HG03432 (cell line): ENCODE results near the gene MXD3.

ENCODE experiments used
- ATAC-seq: cut with Tn5 transposase; IDR thresholded peaks from one replicate; pipeline ENCODE4 v1.9.1; 2021; ENCODE audit warnings: mild to moderate bottlenecking, moderate library complexity; ENCODE audit not compliant: unreplicated experiment

MXD3 gene

DNA sequence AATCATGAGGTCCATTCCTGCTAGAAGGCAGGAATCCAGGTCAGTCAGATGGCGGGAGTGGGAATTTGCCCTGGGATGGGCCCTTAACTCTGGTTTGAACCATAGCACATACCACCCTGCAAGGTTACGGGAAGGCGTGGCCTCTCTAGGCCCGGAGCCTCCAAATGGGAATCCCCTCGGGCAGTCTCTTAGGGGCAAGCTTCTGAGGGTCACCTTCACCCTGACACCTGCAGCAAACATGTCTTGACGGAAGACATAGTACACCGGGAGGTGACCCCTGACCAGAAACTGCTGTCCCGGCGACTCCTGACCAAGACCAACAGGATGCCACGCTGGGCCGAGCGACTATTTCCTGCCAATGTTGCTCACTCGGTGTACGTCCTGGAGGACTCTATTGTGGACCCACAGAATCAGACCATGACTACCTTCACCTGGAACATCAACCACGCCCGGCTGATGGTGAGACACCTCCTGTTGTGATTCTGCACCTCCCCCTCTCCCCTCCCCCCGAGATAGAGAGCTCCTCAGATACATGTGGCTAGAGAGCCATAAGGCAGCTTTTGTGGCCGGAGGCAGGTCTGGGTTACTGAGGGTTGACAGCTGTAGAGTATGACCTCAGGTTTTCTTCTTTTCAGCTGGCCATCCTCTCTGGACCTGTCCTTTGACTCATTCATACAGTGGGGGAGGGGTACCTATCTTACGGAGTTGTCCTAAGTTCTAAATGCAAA, 7.1 kb downstream of the MXD3 start:
- ATAC-seq = no peak

DNA sequence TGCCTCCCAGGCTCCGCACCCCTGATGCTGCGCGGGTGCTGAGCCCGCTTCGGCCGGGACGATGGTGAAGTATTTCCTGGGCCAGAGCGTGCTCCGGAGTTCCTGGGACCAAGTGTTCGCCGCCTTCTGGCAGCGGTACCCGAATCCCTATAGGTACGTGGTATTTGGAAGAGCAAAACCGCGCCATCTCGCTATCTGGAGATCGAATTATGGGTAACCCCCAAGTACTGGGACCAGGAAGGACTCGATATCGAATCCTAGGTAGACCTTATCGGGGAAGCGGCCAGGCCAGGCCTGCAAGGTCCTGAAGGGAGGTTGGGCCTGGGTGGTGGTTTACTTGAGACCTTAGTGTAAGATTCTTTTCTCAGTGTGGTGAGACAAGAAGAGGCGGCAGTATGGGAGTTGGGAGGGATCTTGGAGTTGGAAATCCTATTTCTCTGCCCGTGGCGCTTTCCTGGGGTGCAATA, 7.7 kb downstream of the MXD3 start:
- ATAC-seq = no peak

DNA sequence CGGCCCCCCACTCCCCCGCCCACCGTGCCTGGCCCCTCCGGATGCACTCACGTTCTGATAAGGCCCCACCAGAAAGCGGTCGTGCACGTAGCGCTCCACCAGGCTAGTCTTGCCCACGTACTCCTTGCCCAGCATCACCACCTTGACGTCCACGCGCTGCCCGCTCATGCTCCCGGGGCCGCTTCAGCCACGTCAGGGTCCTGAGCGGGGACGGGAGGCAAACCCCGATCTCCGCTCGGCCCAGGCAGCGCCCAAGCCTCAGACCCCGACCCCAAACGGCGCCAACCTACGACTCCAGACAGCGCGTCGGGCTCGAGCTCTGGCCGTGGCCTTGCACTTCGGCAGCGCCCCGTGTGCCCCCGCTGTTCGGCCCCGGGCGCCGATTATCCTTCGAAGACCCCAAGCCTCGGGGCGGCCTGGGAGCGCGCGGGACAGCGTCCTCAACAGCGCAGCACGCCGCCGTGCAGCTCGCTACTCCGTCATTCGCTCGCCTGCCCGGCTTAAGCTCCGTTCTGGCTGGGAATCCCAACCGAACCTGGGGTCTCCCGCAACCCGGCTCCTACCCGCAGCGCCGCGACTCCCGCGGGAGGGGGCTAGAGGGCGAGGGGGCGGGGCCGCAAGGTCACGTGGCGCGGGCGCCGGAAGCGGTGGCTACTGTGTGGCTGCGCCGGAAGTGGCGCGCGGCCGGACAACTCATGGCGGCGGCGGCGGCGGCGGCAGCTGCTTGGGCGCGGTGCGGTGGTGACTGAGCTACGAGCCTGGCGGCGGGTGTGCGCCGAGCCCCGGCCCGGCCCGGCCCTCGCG, 8.4 kb downstream of the MXD3 start, which contains the start of the genes PRELID1 and RAB24:
PRELID1 (plus strand) TSS at position 679 of the 804 bp plus-strand sequence. CDS start 187 bp downstream, outside the sequence.
RAB24 (minus strand) TSS at position 599 of the 804 bp plus-strand sequence; CDS start at position 168, 431 bp downstream.
- peak; percentile 78 for ATAC-seq

DNA sequence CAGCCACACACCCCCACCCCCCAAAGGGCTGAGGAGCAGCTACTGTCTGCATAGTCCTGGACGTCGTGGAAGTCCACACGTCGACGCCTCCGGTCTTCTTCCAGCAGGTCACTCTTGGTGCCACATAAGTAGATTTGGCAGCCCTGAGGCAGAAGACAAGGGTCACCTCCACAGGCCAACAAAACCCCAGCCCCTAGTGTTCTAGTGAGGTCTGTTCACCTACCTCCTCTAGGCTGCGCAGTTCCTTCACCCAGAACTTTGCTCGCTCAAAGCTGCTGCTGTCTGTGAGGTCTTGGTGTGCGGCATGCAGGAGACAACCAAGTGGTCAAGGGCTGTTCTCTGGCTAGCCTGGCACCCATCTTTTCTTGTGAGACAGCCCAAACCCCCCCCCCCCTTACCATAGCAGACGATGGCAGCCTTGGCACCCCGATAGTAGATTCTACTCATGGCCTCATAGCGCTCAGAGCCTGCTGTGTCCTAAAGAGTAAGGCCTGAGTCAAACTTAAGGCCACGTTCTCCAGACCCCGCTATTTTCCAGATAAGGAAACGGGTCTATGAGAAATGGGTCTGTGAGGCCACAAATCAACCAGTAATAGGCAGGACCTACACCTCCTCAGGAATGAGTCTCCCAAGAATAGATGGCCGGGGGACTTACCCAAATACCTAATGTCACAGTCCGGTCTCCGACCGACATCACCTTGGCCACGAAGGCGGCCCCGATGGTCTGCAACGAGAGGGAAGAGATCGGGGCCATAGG, 9.2 kb downstream of the MXD3 start:
- ATAC-seq = no peak

DNA sequence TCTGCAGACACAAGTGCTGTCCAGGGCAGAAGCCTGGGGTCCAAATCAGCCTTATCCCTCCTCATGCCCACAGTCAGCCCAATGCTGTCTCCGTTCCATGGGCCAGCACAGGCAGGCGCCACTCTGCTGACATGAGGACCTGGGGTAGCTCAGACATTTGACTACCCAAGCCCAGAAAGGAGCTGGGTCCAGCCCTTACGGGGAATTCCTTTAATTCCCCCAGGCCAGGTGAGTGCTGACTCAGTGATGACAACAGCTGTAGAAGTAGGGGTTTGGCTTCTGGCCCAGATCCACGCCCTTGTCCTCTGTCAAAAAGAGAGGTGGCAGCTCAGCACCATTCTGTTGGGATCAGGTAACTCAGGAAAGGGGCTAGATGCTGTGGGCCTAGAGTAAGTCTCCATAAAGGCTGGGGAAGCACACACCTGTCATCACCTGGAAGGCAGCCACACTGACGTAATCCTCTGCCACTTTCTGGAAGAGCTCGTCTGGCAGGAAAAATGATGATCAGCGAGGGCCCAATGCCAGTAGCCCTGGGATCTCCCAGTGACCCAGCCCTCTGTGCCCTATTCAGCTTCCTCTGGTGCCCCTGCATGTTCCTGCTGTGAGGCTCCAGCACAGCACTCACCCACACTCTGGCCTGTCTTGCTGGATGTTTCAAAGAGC, 10.1 kb downstream of the MXD3 start:
- ATAC-seq = no peak

DNA sequence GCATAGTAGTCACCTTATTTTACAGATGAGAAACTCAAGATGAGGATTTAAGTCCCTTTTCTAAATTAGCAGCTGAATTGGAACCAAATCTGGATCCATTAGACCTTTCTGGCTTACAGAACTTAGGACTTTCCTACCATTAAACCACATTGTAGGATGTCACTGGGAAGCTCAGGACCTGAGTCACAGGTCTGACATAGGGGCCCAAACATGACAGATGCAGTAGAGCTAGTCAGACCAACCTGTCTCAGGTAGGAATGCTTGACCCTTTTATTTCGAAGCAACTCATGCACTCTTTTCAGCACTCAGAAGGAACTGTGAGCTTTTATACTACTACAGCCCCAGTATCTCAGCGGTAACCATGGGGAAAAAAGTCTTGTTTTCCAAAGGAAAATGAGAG, 10.7 kb downstream of the MXD3 start:
- ATAC-seq = no peak

DNA sequence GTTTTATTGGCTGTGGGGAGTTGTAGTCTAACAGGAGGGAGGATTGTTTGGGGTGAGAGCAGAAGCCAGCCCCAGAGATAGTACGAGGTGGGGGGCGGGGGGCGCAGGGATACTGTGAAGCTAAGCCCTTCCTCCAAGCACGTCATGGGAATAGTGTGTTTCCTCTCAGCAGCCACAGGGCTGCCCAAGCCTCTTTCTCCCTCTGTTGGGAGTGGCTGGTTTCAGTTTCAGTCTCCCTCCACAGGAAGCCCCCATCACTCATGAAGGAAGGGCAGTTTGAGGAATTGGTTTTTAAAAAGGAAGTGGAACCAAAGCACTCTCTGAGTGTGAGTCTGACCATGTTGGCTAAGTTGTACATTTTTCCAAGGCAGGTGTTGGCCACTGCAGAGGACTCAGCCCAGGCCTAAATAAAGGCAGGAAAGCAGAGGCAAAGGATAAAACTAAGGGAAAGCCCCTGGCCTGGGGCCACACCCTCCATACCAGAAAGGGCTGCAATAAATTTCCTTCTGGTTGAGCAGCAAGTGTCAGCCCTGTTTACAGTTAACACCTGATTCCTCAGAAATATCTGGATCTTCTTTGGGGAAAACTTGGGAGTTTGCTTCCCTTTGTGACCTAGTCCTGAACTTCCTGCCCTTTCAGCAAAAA, 11.3 kb downstream of the MXD3 start:
- peak; percentile 36 for ATAC-seq

DNA sequence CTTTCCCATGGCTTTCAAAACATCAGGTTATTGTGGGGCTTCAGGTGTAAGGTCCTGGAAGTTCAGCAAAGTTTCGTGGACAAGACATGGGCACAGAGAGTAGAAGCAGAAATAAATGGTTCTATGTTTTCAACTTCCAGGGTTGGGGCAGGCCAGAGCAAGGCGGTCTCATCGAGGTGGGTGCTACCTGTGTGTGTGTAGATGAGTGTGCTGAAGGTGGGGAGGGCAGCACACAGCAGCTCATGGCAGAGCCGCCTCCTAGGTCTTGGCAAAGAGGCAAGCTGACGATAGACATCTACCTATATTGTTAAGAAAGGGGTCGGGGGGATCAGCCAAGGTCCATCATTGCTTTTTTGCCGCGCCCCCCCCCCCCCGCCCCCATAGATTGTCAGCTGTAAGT, 12.0 kb downstream of the MXD3 start:
- ATAC-seq = no peak

DNA sequence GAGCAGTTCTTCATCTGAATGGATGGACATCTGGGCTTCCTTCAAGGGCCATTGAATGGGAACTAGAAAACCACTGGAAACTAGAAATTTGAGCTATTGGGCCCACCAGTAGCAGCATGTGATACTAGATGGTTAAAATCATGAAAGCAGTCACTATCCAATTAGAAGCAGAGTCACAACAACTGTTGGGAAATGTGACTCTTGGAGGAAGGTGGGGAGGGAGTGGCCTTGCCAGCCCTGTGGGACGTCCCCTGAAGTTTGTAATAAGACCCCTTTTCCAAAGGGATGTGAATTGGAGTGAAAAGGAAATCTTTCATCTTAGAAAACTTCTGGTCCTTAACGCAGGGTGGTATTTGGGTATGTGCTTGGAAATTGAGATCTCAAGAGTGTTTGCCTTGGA, 13.8 kb downstream of the MXD3 start:
- ATAC-seq = no peak

DNA sequence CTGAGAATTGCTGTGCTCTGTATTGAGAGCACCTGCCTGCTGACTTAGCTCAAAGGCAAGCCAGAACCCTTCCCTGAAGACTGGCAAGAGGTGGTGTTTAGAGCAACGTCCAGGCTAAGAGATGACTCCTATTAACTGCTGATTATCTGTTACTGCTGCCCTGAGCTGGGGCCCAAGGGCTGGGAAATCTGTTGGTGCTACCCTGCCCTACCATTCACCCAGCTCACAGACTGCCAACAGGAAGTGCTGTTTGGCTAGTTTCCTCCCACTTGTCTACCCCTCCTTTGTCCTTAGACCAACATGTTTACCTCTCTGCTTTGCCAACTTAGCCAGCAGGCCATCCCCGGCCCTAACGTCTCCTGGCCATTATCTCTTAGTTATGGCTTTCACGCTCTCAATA, 15.1 kb downstream of the MXD3 start:
- ATAC-seq = no peak

DNA sequence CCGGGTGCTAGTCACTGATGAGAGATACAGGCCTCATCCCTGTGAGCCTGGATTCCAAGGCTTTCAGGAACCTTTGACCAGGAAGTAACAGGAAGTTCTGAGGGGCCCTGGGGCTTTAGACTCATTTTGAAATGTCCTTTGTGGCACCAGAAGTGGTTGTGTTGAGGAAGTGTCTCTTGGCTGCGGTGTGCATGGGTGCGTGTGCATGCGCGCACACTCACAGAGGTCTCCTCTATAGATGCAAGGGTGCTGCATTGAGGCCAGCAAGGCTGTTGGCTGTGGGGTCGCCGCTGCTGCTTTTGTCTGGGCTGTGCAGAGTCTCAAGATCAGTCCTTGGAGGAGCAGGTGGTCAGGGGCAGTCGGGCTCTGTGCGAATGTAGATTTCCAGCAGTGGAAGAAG, 15.8 kb downstream of the MXD3 start:
- no peak for ATAC-seq

DNA sequence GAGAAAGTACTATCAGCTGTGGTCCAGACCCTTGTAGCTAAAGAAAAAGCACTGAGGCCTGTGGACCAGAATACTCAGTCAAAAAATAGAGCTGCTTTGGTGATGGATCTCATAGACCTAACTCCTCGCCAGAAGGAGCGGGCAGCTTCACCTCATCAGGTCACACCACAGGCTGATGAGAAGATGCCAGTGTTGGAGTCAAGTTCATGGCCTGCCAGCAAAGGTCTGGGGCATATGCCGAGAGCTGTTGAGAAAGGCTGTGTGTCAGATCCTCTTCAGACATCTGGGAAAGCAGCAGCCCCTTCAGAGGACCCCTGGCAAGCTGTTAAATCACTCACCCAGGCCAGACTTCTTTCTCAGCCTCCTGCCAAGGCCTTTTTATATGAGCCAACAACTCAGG, 17.1 kb downstream of the MXD3 start:
- no peak for ATAC-seq

DNA sequence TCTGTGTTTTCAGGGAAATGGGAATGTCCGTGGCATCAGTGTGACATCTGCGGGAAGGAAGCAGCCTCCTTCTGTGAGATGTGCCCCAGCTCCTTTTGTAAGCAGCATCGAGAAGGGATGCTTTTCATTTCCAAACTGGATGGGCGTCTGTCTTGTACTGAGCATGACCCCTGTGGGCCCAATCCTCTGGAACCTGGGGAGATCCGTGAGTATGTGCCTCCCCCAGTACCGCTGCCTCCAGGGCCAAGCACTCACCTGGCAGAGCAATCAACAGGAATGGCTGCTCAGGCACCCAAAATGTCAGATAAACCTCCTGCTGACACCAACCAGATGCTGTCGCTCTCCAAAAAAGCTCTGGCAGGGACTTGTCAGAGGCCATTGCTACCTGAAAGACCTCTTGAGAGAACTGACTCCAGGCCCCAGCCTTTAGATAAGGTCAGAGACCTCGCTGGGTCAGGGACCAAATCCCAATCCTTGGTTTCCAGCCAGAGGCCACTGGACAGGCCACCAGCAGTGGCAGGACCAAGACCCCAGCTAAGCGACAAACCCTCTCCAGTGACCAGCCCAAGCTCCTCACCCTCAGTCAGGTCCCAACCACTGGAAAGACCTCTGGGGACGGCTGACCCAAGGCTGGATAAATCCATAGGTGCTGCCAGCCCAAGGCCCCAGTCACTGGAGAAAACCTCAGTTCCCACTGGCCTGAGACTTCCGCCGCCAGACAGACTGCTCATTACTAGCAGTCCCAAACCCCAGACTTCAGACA, 17.7 kb downstream of the MXD3 start:
- ATAC-seq = no peak

DNA sequence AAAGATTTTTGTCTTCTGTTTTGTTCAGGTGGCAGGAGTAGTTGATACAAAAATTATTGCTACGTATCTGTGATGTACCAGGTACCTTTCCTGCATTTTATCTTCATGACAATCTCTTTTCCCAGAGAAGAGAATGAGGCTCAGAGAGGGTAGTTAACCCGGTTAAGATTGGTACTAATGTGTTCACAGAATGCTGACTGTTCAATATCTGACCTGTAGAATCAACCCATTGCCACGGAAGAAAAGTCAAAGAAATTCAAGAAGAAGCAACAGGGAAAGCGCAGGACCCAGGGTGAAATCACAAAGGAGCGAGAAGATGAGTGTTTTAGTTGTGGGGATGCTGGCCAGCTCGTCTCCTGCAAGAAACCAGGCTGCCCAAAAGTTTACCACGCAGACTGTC, 20.0 kb downstream of the MXD3 start:
- no peak for ATAC-seq

DNA sequence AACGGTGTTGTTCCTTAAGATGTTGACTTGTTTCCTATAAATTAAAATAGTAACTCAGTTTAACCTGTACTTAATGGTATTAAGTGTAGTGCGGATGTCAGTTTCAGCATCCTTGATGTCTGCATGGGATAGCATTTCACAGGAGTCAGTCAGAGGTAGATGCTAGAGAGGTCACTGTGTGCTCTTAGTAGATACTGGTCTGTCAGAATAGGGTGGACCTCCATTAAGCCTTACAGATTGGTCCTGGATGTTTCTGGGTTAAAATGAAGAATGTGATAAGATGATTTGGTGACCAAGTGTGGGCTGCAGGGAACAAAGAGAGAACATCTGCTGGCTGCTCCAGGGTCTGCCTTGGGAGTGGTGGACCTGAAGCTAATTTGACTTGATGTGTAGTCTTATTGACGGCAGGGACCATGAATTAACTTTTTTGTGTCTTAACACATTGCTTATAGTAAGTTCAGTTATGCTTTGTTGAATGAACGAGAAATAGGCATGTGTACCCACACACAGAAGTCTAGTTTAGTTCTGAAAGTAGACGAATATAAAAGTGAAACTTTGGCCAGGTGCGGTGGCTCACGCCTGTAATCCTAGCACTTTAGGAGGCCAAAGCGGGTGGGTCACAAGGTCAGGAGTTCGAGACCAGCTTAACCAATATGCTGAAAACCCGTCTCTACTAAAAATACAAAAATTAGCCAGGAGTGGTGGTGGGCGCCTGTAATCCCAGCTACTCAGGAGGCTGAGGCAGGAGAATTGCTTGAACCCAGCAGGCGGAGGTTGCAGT, 20.7 kb downstream of the MXD3 start:
- no peak for ATAC-seq

DNA sequence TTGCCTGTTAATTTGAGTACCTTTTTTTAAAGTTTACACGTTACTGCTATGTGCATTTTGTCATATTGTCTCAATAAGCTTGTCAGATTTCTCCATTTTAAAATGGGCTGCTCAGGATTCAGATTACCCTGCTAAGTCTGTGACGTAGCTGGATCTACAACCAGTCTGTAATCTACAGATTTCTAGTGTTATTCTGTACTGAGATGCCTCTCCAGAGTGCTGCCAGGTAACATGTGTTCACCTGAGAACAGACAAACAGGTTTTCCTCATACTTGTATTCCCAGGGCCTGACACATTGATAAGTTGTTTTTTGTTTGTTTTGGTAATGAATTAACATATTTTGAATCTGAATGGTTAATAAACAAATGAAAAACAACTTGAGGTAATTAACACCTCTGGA, 23.5 kb downstream of the MXD3 start:
- ATAC-seq = no peak

DNA sequence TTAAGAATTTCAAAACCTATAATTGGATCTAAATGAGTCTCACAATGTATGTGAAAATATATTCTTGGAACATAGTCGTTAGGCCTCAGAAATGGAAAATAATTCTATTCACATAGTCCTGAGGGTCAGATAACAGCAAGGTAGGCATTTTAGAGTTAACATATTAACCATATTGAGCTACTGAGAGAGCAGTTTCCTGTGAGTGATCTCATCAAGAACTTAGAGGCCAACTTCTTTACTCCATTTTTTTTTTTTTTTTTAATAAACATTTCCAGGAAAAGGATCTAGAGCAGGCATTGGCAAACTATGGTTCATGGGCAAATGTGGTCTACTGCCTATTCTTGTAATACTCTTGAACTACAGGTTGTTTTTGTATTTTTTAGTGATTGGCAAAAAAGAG, 34.8 kb downstream of the MXD3 start:
- no peak for ATAC-seq

DNA sequence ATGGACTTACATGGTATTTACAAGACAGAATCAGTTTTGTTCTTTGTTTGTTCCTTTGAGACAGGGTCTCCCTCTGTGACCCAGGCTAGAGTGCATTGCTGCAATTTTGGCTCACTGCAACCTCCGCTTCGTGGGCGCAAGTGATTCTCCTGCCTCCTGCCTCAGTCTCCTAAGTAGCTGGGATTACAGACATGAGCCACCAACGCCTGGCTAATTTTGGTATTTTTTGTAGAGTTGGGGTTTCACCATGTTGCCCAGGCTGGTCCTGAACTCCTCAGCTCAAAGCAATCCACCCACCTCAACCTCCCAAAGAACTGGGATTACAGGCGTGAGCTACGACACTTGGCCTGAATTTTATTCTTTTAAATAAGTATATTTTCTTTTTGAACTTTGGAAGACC, 35.8 kb downstream of the MXD3 start:
- no peak for ATAC-seq

DNA sequence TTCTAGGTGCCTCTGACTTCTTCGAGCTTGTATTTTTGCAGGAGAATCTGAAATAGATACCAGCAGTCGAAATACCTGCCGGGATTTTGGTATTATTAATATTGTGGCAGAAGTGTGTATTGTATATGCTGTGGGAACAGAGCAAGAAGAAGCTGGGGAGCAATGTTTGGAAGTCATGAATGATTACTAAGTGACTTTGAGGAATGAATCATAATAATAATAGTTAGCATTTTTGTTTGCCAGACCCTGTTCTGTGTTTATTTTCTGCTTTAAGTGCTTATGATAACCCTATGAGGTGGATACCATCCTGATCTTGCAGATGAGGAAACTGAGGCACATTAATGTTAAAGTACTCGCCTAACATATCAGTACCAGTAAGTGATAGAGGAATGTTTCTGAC, 40.6 kb downstream of the MXD3 start:
- ATAC-seq = no peak
